CD8-positive, alpha-beta memory T cell (primary cell): ENCODE data around the gene PC. TPM values are rescaled to one million over a fixed set of nuclear protein-coding genes. Genes with fewer than 3 reads are reported as not detected.

Experiments used
- CTCF ChIA-PET: fragments of 350-600 bp; sonication (Branson Sonifier 250); formaldehyde crosslinking; loops from one replicate; lab custom pipeline; 2021; ENCODE audit warnings: antibody characterized with exemption; lab: Charles Lee
- POLR2A ChIA-PET: fragments of 350-600 bp; sonication (Branson Sonifier 250); formaldehyde crosslinking; loops from one replicate; lab custom pipeline; 2021; ENCODE audit warnings: antibody characterized with exemption; lab: Charles Lee
- DNase-seq, 5 donors: peaks; one replicate each; pipeline versions ENCODE4 v3.0.0 to v3.0.0-alpha.2; 2020 to 2022; ENCODE audit warnings: mixed read lengths in 1 of 5
- H3K27ac ChIP-seq: one replicate; pipeline ENCODE4 v1.7.0; 2013; ENCODE audit warnings: low read depth, mild to moderate bottlenecking, low read length, moderate library complexity
- H3K27me3 ChIP-seq: 2 replicates; pipeline ENCODE4 v1.7.0; 2013; ENCODE audit warnings: low read length, mild to moderate bottlenecking; ENCODE audit not compliant: insufficient read depth, poor library complexity, severe bottlenecking
- H3K36me3 ChIP-seq: 2 replicates; pipeline ENCODE4 v1.7.0; 2013; ENCODE audit warnings: mild to moderate bottlenecking, low read length, moderate library complexity; ENCODE audit not compliant: insufficient read depth
- H3K4me1 ChIP-seq: 2 replicates; pipeline ENCODE4 v1.7.0; 2013; ENCODE audit warnings: mild to moderate bottlenecking, low read length, moderate library complexity; ENCODE audit not compliant: insufficient read depth
- H3K4me3 ChIP-seq: 2 replicates; pipeline ENCODE4 v1.7.0; 2013; ENCODE audit warnings: mild to moderate bottlenecking, low read length
- H3K9me3 ChIP-seq: 2 replicates; pipeline ENCODE4 v1.7.0; 2013; ENCODE audit warnings: mild to moderate bottlenecking, low read length
- H3K27ac Mint-ChIP-seq, 8 donors: one replicate each; pipeline ENCODE4 v1.8.0; 2020 to 2021; ENCODE audit warnings: mixed read lengths in 8 of 8, mild to moderate bottlenecking in 6 of 8, inconsistent platforms in 3 of 8, moderate library complexity in 3 of 8
- H3K27me3 Mint-ChIP-seq, 2 donors: one replicate each; pipeline ENCODE4 v1.8.0; 2020 to 2021; ENCODE audit warnings: mixed read lengths in 2 of 2, mild to moderate bottlenecking in 1 of 2, moderate library complexity in 1 of 2
- H3K36me3 Mint-ChIP-seq, 3 donors: one replicate each; pipeline ENCODE4 v1.8.0; 2020 to 2021; ENCODE audit warnings: mixed read lengths in 3 of 3, inconsistent platforms in 1 of 3, mild to moderate bottlenecking in 1 of 3
- H3K4me1 Mint-ChIP-seq, 3 donors: one replicate each; pipeline ENCODE4 v1.8.0; 2020 to 2021; ENCODE audit warnings: mixed read lengths in 3 of 3, inconsistent platforms in 1 of 3, mild to moderate bottlenecking in 1 of 3
- H3K4me3 Mint-ChIP-seq, 7 donors: one replicate each; pipeline ENCODE4 v1.8.0; 2020 to 2021; ENCODE audit warnings: mixed read lengths in 7 of 7, mild to moderate bottlenecking in 6 of 7, moderate library complexity in 4 of 7, inconsistent platforms in 2 of 7
- H3K9me3 Mint-ChIP-seq, 5 donors: one replicate each; pipeline ENCODE4 v1.8.0; 2020 to 2022; ENCODE audit warnings: mixed read lengths in 5 of 5, mild to moderate bottlenecking in 3 of 5, moderate library complexity in 2 of 5, inconsistent platforms in 1 of 5
- polyA plus RNA-seq: library from polyadenylated mRNA; unstranded; fragments of 300-500 nt; fragmentation: Illumina TruSeq; gene quantifications from one replicate; pipeline ENCODE4 v1.2.3, GENCODE V29; 2021
- total RNA-seq, 2 experiments: library from RNA; stranded (reverse); gene quantifications; one replicate each; pipeline ENCODE4 v1.2.3, GENCODE V29; 2021

The PC gene
- total and polyA plus RNA-seq, 3 experiments from 2014 or later: 6.6 to 9.6 (median 8.9) TPM

- no peaks in the 10 kb centered on the region for H3K9me3 ChIP-seq
- ChIA-PET CTCF (no interaction called here), POLR2A (no interaction called here)
- peaks cover 6% of the 10 kb centered on the region for H3K4me1 ChIP-seq
- no peaks in the 10 kb centered on the region for H3K27me3 ChIP-seq
- H3K27ac Mint-ChIP-seq: no peak overlapping the region
- H3K4me3 ChIP-seq: no peak overlapping the region
- H3K9me3 Mint-ChIP-seq: no peaks in the 10 kb centered on the region
- H3K27me3 Mint-ChIP-seq: no peaks in the 10 kb centered on the region
- DNase-seq: no peak
- peaks cover 6 to 7% (median 6%) of the 10 kb centered on the region in 3 donors for H3K4me1 Mint-ChIP-seq
- H3K36me3 ChIP-seq: no peaks in the 10 kb centered on the region
- no peaks in the 10 kb centered on the region for H3K36me3 Mint-ChIP-seq
- peak overlapping the region in 6 of 7 donors; percentile 15 to 79 (median 62) for H3K4me3 Mint-ChIP-seq
- no peak overlapping the region for H3K27ac ChIP-seq
Measured at GRCh38 chr11:66857927-66858185, 100.3 kb downstream of the PC start.

- DNase-seq: no peak
- no peaks in the 10 kb centered on the region for H3K9me3 Mint-ChIP-seq
- Histone ChIP-seq H3K36me3 (no peaks in the 10 kb centered on the region), H3K4me3 (no peak overlapping the region), H3K27me3 (no peaks in the 10 kb centered on the region), H3K9me3 (no peaks in the 10 kb centered on the region), H3K4me1 (peaks cover 6% of the 10 kb centered on the region), H3K27ac (no peak overlapping the region)
- H3K36me3 Mint-ChIP-seq: no peaks in the 10 kb centered on the region
- H3K4me3 Mint-ChIP-seq: peak overlapping the region; percentile 68 to 86 (median 79)
- H3K27ac Mint-ChIP-seq: peak overlapping the region in 2 of 8 donors; percentile 45 to 46
- ChIA-PET CTCF (no interaction called here), POLR2A (no interaction called here)
- no peaks in the 10 kb centered on the region for H3K27me3 Mint-ChIP-seq
- peaks cover 6 to 7% (median 6%) of the 10 kb centered on the region in 3 donors for H3K4me1 Mint-ChIP-seq
Measured at GRCh38 chr11:66857234-66857926, 100.8 kb downstream of the PC start.

- H3K27me3 ChIP-seq: no peaks in the 10 kb centered on the region
- H3K27ac ChIP-seq: peak within 1 kb of the TSS; percentile 87
- POLR2A ChIA-PET: interaction anchor here (0.5 to 3.9 kb wide), 4 partner anchors 13 to 299 kb away, joined by 3 to 45 read pairs (median 3); partner anchors contain the start of genes KDM2A and RCE1
- peaks cover 6% of the 10 kb centered on the region for H3K4me1 ChIP-seq
- H3K9me3 Mint-ChIP-seq: no peaks in the 10 kb centered on the region
- peaks cover 0 to 1% of the 10 kb centered on the region in 2 donors for H3K27me3 Mint-ChIP-seq
- no peaks in the 10 kb centered on the region for H3K36me3 Mint-ChIP-seq
- H3K4me3 ChIP-seq: peak within 1 kb of the TSS; percentile 66
- DNase-seq: peak in 2 of 5 donors; percentile 56 to 72
- peak within 1 kb of the TSS in 7 of 8 donors; percentile 68 to 96 (median 86) for H3K27ac Mint-ChIP-seq
- CTCF ChIA-PET: no interaction called here
- H3K4me1 Mint-ChIP-seq: peaks cover 6 to 7% (median 6%) of the 10 kb centered on the region in 3 donors
- H3K4me3 Mint-ChIP-seq: peak within 1 kb of the TSS; percentile 87 to 94 (median 89)
- no peaks in the 10 kb centered on the region for H3K9me3 ChIP-seq
- no peaks in the 10 kb centered on the region for H3K36me3 ChIP-seq
Measured at GRCh38 chr11:66856496-66857233, 101.5 kb downstream of the PC start, which contains the start of gene LRFN4. LRFN4 (plus strand) TSS chr11:66857064; CDS start chr11:66857745, 681 bp downstream.

- H3K4me3 ChIP-seq: peak overlapping the region; percentile 66
- Mint-ChIP-seq H3K27ac (peak overlapping the region; percentile 62 to 96 (median 82)), H3K9me3 (no peaks in the 10 kb centered on the region), H3K27me3 (peaks cover 0 to 1% of the 10 kb centered on the region in 2 donors), H3K4me1 (peaks cover 6 to 7% (median 6%) of the 10 kb centered on the region in 3 donors), H3K36me3 (no peaks in the 10 kb centered on the region), H3K4me3 (peak overlapping the region; percentile 82 to 90 (median 88))
- DNase-seq: peak in 4 of 5 donors; percentile 76 to 86 (median 80)
- peaks cover 6% of the 10 kb centered on the region for H3K4me1 ChIP-seq
- no peaks in the 10 kb centered on the region for H3K9me3 ChIP-seq
- no peaks in the 10 kb centered on the region for H3K27me3 ChIP-seq
- H3K36me3 ChIP-seq: no peaks in the 10 kb centered on the region
- ChIA-PET CTCF (interaction anchor here (0.6 kb wide), 1 partner anchor 28 kb away, joined by 3 read pairs; no protein-coding TSS in a partner anchor), POLR2A (interaction anchor here (0.5 to 3.9 kb wide), 5 partner anchors 12 to 1284 kb away, joined by 3 to 45 read pairs (median 3); partner anchors contain the start of genes KDM2A and RCE1)
- H3K27ac ChIP-seq: peak overlapping the region; percentile 87
Measured at GRCh38 chr11:66855574-66856495, 102.3 kb downstream of the PC start.

GRCh38 chr11:66854729-66855211, 103.4 kb downstream of the PC start:
- H3K4me1 Mint-ChIP-seq: peaks cover 6 to 7% (median 6%) of the 10 kb centered on the region in 3 donors
- H3K27ac ChIP-seq: no peak overlapping the region
- POLR2A ChIA-PET: interaction anchor here (3.9 kb wide), 1 partner anchor 11 kb away, joined by 45 read pairs; the partner anchor contains the start of gene RCE1

GRCh38 chr11:66854231-66854661, 103.9 kb downstream of the PC start:
- ChIA-PET CTCF (interaction anchor here (1.7 kb wide), 1 partner anchor 11 kb away, joined by 4 read pairs; the partner anchor contains the start of gene RCE1), POLR2A (interaction anchor here (3.9 kb wide), 1 partner anchor 10 kb away, joined by 45 read pairs; the partner anchor contains the start of gene RCE1)
- Histone ChIP-seq H3K27ac (no peak overlapping the region), H3K27me3 (no peaks in the 10 kb centered on the region), H3K4me3 (no peak overlapping the region), H3K4me1 (peaks cover 6% of the 10 kb centered on the region), H3K9me3 (no peaks in the 10 kb centered on the region), H3K36me3 (no peaks in the 10 kb centered on the region)
- Mint-ChIP-seq H3K4me1 (peaks cover 6 to 7% (median 6%) of the 10 kb centered on the region in 3 donors), H3K27me3 (peaks cover 0 to 1% of the 10 kb centered on the region in 2 donors), H3K27ac (peak overlapping the region in 1 of 8 donors; percentile 64), H3K9me3 (no peaks in the 10 kb centered on the region), H3K4me3 (peak overlapping the region in 3 of 7 donors; percentile 34 to 88 (median 79)), H3K36me3 (no peaks in the 10 kb centered on the region)
- peak in 1 of 5 donors; percentile 44 for DNase-seq

More at GRCh38 chr11:66854729-66855211, 103.4 kb downstream of the PC start:
- Histone ChIP-seq H3K9me3 (no peaks in the 10 kb centered on the region), H3K4me1 (peaks cover 6% of the 10 kb centered on the region), H3K27me3 (no peaks in the 10 kb centered on the region), H3K4me3 (no peak overlapping the region), H3K36me3 (no peaks in the 10 kb centered on the region)
- Mint-ChIP-seq H3K36me3 (no peaks in the 10 kb centered on the region), H3K4me3 (peak overlapping the region in 6 of 7 donors; percentile 16 to 88 (median 79)), H3K9me3 (no peaks in the 10 kb centered on the region), H3K27me3 (peaks cover 0 to 1% of the 10 kb centered on the region in 2 donors), H3K27ac (peak overlapping the region in 2 of 8 donors; percentile 64 to 87)
- peak in 1 of 5 donors; percentile 19 for DNase-seq
- CTCF ChIA-PET: interaction anchor here (1.7 kb wide), 1 partner anchor 11 kb away, joined by 4 read pairs; the partner anchor contains the start of gene RCE1
